GM12878 (cell line): Measurements from ENCODE around the gene TMEM250. TPM values are rescaled to one million over a fixed set of nuclear protein-coding genes. Genes with fewer than 3 reads are reported as not detected.

Experiments used
- ATAC-seq: fragments of 200-7000 bp; cut with Tn5 transposase; 3 replicates; pipeline ENCODE4 v1.9.1; 2020; ENCODE audit warnings: mild to moderate bottlenecking, moderate library complexity
- BruUV-seq: library from RNA; stranded (reverse); fragments of 400-500 nt; replicated peaks from 2 replicates; lab custom pipeline; 2021; lab: Mats Ljungman, UMichigan
- CTCF ChIA-PET: fragments of 300-600 bp; sonication (Branson Sonifier 250); formaldehyde crosslinking; extraction: SDS; loops from one replicate; lab custom pipeline; 2021; ENCODE audit warnings: inconsistent platforms; lab: Yijun Ruan, JAX
- POLR2A ChIA-PET: fragments of 350-600 bp; formaldehyde crosslinking; extraction: SDS; loops from one replicate; lab custom pipeline; 2021; ENCODE audit warnings: inconsistent platforms; lab: Charles Lee
- RAD21 ChIA-PET: fragments of 300-600 bp; sonication (Branson Sonifier 250); formaldehyde crosslinking; loops from one replicate; lab custom pipeline; 2023; ENCODE audit warnings: antibody characterized with exemption; ENCODE audit not compliant: unreplicated experiment; lab: Charles Lee
- SMC1A ChIA-PET: fragments of 300-600 bp; sonication (Branson Sonifier 250); formaldehyde crosslinking; loops from one replicate; lab custom pipeline; 2023; ENCODE audit not compliant: unreplicated experiment, uncharacterized antibody; lab: Charles Lee
- DNase-seq: peaks from one replicate; pipeline ENCODE4 v3.0.0-alpha.2; 2011; ENCODE audit warnings: low read depth, low spot score
- FAIRE-seq: peaks from 3 replicates; lab custom pipeline; 2011; peaks lifted over from hg19 to GRCh38; lab: Jason Lieb, UNC
- H2AFZ ChIP-seq: 2 replicates; pipeline ENCODE4 v1.6.0; 2011; ENCODE audit warnings: low read depth, low read length, control low read depth; ENCODE audit not compliant: control insufficient read depth
- H3K27ac ChIP-seq: 2 replicates; pipeline ENCODE4 v1.5.1; 2011; ENCODE audit warnings: control low read depth; ENCODE audit not compliant: control insufficient read depth, insufficient read depth
- H3K27me3 ChIP-seq, 2 experiments: replicated peaks in 1 of 2; 2 replicates each; pipeline versions ENCODE4 v1.6.0 to v1.6.1; 2011; ENCODE audit warnings: low read length in 1 of 2; ENCODE audit not compliant: control insufficient read depth in 2 of 2, insufficient read depth in 2 of 2
- H3K36me3 ChIP-seq, 2 experiments: 2 replicates each; pipeline ENCODE4 v1.5.1; 2011; ENCODE audit warnings: low read length in 1 of 2; ENCODE audit not compliant: control insufficient read depth in 2 of 2, insufficient read depth in 2 of 2
- H3K4me1 ChIP-seq: 2 replicates; pipeline ENCODE4 v1.6.1; 2011; ENCODE audit warnings: mild to moderate bottlenecking, low read length, moderate library complexity, mixed read lengths; ENCODE audit not compliant: control insufficient read depth, insufficient read depth
- H3K4me2 ChIP-seq: 2 replicates; pipeline ENCODE4 v1.6.0; 2011; ENCODE audit warnings: control low read depth; ENCODE audit not compliant: control insufficient read depth, insufficient read depth
- H3K4me3 ChIP-seq: fragments of 200-600 bp; sonication (generic); 2 replicates; pipeline ENCODE4 v1.5.1; 2016
- H3K79me2 ChIP-seq: 2 replicates; pipeline ENCODE4 v1.6.0; 2011; ENCODE audit warnings: low read length; ENCODE audit not compliant: control insufficient read depth, insufficient read depth
- H3K9ac ChIP-seq: 2 replicates; pipeline ENCODE4 v1.8.0; 2011; ENCODE audit warnings: low read length, control low read depth, mixed read lengths; ENCODE audit not compliant: control insufficient read depth, insufficient read depth
- H3K9me3 ChIP-seq: replicated peaks from 3 replicates; pipeline ENCODE4 v1.5.1; 2011; ENCODE audit warnings: mild to moderate bottlenecking, low read length; ENCODE audit not compliant: control insufficient read depth, insufficient read depth
- H4K20me1 ChIP-seq: 2 replicates; pipeline ENCODE4 v1.6.0; 2011; ENCODE audit not compliant: control insufficient read depth, insufficient read depth
- ATF2 ChIP-seq: IDR thresholded peaks from 2 replicates; pipeline ENCODE4 v1.6.1; 2012; ENCODE audit warnings: low read length, inconsistent platforms
- ESRRA ChIP-seq: IDR thresholded peaks from 2 replicates; pipeline ENCODE4 v1.6.1; 2012; ENCODE audit warnings: mild to moderate bottlenecking, low read length, improper control_type of control experiment
- MTA2 ChIP-seq: fragments of 450-650 bp; IDR thresholded peaks from 2 replicates; pipeline ENCODE4 v1.6.1; 2016; ENCODE audit warnings: low read depth, mild to moderate bottlenecking, moderate library complexity
- PAX8 ChIP-seq: fragments of 450-650 bp; IDR thresholded peaks from 2 replicates; pipeline ENCODE4 v1.6.1; 2017; ENCODE audit warnings: mild to moderate bottlenecking, moderate library complexity
- POLR2AphosphoS2 ChIP-seq: IDR thresholded peaks from 2 replicates; pipeline ENCODE4 v1.6.1; 2011; ENCODE audit warnings: low read depth, mild to moderate bottlenecking, low read length, improper control_type of control experiment, moderate library complexity
- SMARCA5 ChIP-seq: fragments of 450-650 bp; IDR thresholded peaks from 2 replicates; pipeline ENCODE4 v1.6.1; 2017; ENCODE audit warnings: mild to moderate bottlenecking
- SREBF1 ChIP-seq: IDR thresholded peaks from 2 replicates; pipeline ENCODE4 v1.6.1; 2012; ENCODE audit warnings: mild to moderate bottlenecking, low read length
- TCF3 ChIP-seq: IDR thresholded peaks from 2 replicates; pipeline ENCODE4 v1.6.1; 2012; ENCODE audit warnings: low read depth, mild to moderate bottlenecking, low read length, borderline replicate concordance; ENCODE audit not compliant: insufficient read depth
- WRNIP1 ChIP-seq: IDR thresholded peaks from 2 replicates; pipeline ENCODE4 v1.6.1; 2011; ENCODE audit warnings: low read depth, low read length, improper control_type of control experiment, borderline replicate concordance
- YBX1 ChIP-seq: fragments of 450-650 bp; IDR thresholded peaks from 2 replicates; pipeline ENCODE4 v1.6.1; 2016; ENCODE audit warnings: antibody characterized with exemption
- ZNF592 ChIP-seq: fragments of 450-650 bp; IDR thresholded peaks from 2 replicates; pipeline ENCODE4 v1.6.1; 2017; ENCODE audit warnings: mild to moderate bottlenecking, moderate library complexity
- WGBS: methylation state at CpG from one replicate; pipeline ENCODE4 v1.1.6; 2016; ENCODE audit warnings: low lambda C conversion rate; ENCODE audit not compliant: insufficient replicate concordance, insufficient coverage; ENCODE audit errors: missing lambda C conversion rate; 5-methylcytosine and 5-hydroxymethylcytosine counted together
- in situ Hi-C: fragments of 300-500 bp; cut with MboI; formaldehyde crosslinking; loops from 9 replicates; pipeline ENCODE4 v1.14.3; 2018; ENCODE audit warnings: mixed read lengths
- intact Hi-C: fragments of 100-400 bp; cut with micrococcal nuclease; formaldehyde crosslinking; loops from one replicate; pipeline ENCODE4 v1.14.2; 2022; ENCODE audit not compliant: unreplicated experiment
- polyA plus RNA-seq, 11 experiments: library from polyadenylated mRNA; depleted of rRNA in 4 of 11; unstranded in 6 of 11; stranded (reverse) in 5 of 11; fragments of >200 nt; fragmentation: Nextera tagmentation in 4 of 11; fragmentation: Illumina TruSeq in 1 of 11; extraction: Ambion mirVana in 4 of 11; extraction: Trizol in 1 of 11; gene quantifications; 1 replicate in 1 of 11; 2 replicates in 10 of 11; pipeline versions ENCODE4 v1.2.1 to v1.2.3, GENCODE V29; 2011 to 2016; ENCODE audit warnings: inconsistent platforms in 2 of 11, missing spikeins in 2 of 11, low read depth in 1 of 11
- total RNA-seq, 4 experiments: library from RNA; depleted of rRNA in 3 of 4; stranded (reverse); fragments of >200 nt in 3 of 4; fragmentation: Illumina TruSeq in 1 of 4; extraction: Trizol in 1 of 4; gene quantifications; 2 replicates each; pipeline versions ENCODE4 v1.2.1 to v1.2.3, GENCODE V29; 2013 to 2021

Gene TMEM250
- total and polyA plus RNA-seq, 10 of the 15 experiments (the other 5 are each of a cell fraction or from before 2014, with no cell fraction given): 0.39 to 39.9 (median 8.5) TPM

- TF ChIP-seq POLR2AphosphoS2 (no peak), ESRRA (no peak), WRNIP1 (no peak), SREBF1 (no peak), PAX8 (no peak), SMARCA5 (no peak), ATF2 (no peak), ZNF592 (no peak), MTA2 (no peak), TCF3 (no peak), YBX1 (no peak)
- in situ Hi-C loops: no loop called here
- intact Hi-C loops: no loop called here
- BruUV-seq: no TSS peak
- H3K27ac ChIP-seq: no peak overlapping the region
- H3K4me1 ChIP-seq: peaks cover 35% of the 10 kb centered on the region
- FAIRE-seq: no peak
- H2AFZ ChIP-seq: no peak overlapping the region
- ATAC-seq: no peak
- no peaks in the 10 kb centered on the region for H4K20me1 ChIP-seq
- ChIA-PET CTCF (interaction anchor here (1.9 kb wide), 1 partner anchor 9 kb away, joined by 7 read pairs; the partner anchor contains the start of gene NACC2), POLR2A (interaction anchor here (0.8 kb wide), 1 partner anchor 10 kb away, joined by 5 read pairs; no protein-coding TSS in a partner anchor), RAD21 (interaction anchor here (1.4 kb wide), 1 partner anchor 13 kb away, joined by 4 read pairs; no protein-coding TSS in a partner anchor), SMC1A (no interaction called here)
- H3K4me3 ChIP-seq: no peak overlapping the region
- WGBS: 58% methylated on average over 1 of the region's 1 CpG
- no peaks in the 10 kb centered on the region for H3K9me3 ChIP-seq
- H3K9ac ChIP-seq: no peak overlapping the region
- no peaks in the 10 kb centered on the region for H3K36me3 ChIP-seq
- H3K79me2 ChIP-seq: peaks cover 3% of the 10 kb centered on the region
- H3K4me2 ChIP-seq: no peak overlapping the region
- H3K27me3 ChIP-seq: no peaks in the 10 kb centered on the region
- DNase-seq: no peak
These were observed 14.2 kb downstream of the TMEM250 start for GRCh38 chr9:136104488-136104800.
